Skin epidermis (tissue), 12 donors: ENCODE results near the gene ZSCAN4.
A peak's percentile ranks its signal among the peaks of the same experiment; 100 is the strongest.

Experiments used
- H3K27ac ChIP-seq, 21 experiments: fragments of 200-600 bp; sonication (generic) in 11 of 21; one replicate each; pipeline ENCODE4 v1.5.0; 2020; ENCODE audit warnings: mild to moderate bottlenecking in 3 of 21, inconsistent platforms in 2 of 21, moderate library complexity in 2 of 21
- H3K4me3 ChIP-seq, 7 experiments: fragments of 200-600 bp; sonication (generic) in 2 of 7; one replicate each; pipeline ENCODE4 v1.5.0; 2020; ENCODE audit warnings: inconsistent platforms in 2 of 7, mild to moderate bottlenecking in 2 of 7, moderate library complexity in 1 of 7

Gene ZSCAN4

GRCh38 chr19:57671124-57671895 is 2.6 kb downstream of the ZSCAN4 start:
- Histone ChIP-seq H3K4me3 (no peak overlapping the region), H3K27ac (no peak overlapping the region)

DNA sequence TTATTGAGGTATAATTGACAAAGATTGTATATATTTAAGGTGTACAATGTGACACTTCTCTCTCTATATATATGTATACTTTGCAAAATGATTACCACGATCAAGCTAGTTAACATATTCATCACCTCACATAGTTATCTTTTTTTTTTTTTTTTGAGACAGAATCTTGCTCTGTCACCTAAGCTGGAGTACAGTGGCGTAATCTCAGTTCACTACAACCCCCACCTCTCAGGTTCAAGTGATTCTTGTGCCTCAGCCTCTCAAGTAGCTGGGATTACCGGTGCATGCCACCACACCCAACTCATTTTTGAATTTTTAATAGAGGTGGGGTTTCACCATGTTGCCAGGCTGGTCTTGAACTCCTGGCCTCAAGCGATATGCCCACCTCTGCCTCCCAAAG is 3.7 kb downstream of the ZSCAN4 start:
- H3K27ac ChIP-seq, result no peak overlapping the region
- H3K4me3 ChIP-seq, result no peak overlapping the region

- H3K27ac ChIP-seq, result no peak overlapping the region
- H3K4me3 ChIP-seq, result no peak overlapping the region
Measured at GRCh38 chr19:57675881-57676280, 7.1 kb downstream of the ZSCAN4 start.

DNA sequence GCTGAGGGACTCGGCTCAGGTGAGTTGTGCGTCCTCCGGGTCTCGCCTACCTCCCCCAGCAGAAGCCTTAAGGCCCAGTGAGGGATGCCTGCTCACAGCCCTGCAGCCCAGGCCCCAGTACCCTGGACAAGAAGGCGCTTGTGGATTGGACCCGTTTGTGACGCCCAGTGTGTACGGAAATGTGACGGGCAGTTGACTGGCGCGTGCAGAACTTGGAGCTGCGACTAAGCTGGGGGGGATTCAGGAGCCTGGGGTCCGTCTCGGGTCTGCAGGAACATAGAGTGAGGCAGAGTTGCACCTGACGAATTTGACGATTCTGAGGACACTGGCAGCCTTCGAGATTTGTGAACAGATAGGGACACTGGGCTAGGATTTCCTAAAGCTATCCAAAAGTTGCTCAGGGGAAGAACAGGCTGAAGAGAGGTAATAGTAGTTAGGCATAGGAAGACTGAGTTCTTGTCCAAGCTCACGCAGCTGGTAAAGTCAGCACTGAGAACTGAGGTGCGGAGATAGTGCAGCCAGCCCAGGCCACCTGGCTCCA is 13.6 kb downstream of the ZSCAN4 start:
- H3K27ac ChIP-seq, result peak overlapping the region in 19 of 21 experiments; percentile 19 to 85 (median 71)
- H3K4me3 ChIP-seq, result peak overlapping the region; percentile 70 to 98 (median 82)

DNA sequence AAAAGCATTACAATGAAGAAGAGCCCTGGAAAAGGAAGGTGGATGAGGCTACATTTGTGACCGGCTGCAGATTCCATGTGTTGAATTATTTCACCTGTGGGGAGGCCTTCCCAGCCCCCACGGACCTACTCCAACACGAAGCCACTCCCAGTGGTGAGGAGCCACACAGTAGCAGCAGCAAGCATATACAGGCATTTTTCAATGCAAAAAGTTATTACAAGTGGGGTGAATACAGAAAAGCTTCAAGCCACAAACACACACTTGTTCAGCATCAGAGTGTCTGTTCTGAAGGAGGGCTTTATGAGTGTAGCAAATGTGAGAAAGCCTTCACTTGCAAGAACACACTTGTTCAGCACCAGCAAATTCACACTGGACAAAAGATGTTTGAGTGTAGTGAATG is 18.0 kb downstream of the ZSCAN4 start:
- Histone ChIP-seq H3K4me3 (no peak overlapping the region), H3K27ac (no peak overlapping the region)

- no peak overlapping the region for H3K27ac ChIP-seq
- no peak overlapping the region for H3K4me3 ChIP-seq
Measured at GRCh38 chr19:57687363-57688010, 18.8 kb downstream of the ZSCAN4 start.

- Histone ChIP-seq H3K4me3 (no peak overlapping the region), H3K27ac (no peak overlapping the region)
Measured at GRCh38 chr19:57688011-57688763, 19.5 kb downstream of the ZSCAN4 start.

DNA sequence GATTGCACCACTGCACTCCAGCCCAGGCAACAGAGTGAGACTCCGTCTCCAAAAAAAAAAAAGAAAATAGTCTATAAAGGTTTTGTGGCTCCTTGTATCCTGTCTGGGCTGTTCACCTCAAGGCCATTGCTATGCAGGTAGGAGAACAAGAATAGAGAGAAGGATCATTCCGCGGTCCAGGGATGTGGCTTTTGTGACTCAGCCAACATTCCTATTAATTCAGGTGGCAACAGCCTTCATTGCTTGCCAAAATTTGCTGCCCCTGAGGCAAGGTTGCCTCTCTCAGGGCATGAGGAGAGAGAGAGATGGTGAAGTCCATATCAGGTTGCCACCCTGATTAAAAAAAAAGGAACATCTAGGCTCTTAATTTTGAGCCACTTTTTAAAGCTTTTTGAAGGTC is 21.0 kb downstream of the ZSCAN4 start:
- Histone ChIP-seq H3K4me3 (no peak overlapping the region), H3K27ac (no peak overlapping the region)

GRCh38 chr19:57701625-57702024 is 32.9 kb downstream of the ZSCAN4 start:
- Histone ChIP-seq H3K27ac (no peak overlapping the region), H3K4me3 (no peak overlapping the region)

- Histone ChIP-seq H3K4me3 (no peak overlapping the region), H3K27ac (no peak overlapping the region)
Measured at GRCh38 chr19:57706346-57706745, 37.6 kb downstream of the ZSCAN4 start.

DNA sequence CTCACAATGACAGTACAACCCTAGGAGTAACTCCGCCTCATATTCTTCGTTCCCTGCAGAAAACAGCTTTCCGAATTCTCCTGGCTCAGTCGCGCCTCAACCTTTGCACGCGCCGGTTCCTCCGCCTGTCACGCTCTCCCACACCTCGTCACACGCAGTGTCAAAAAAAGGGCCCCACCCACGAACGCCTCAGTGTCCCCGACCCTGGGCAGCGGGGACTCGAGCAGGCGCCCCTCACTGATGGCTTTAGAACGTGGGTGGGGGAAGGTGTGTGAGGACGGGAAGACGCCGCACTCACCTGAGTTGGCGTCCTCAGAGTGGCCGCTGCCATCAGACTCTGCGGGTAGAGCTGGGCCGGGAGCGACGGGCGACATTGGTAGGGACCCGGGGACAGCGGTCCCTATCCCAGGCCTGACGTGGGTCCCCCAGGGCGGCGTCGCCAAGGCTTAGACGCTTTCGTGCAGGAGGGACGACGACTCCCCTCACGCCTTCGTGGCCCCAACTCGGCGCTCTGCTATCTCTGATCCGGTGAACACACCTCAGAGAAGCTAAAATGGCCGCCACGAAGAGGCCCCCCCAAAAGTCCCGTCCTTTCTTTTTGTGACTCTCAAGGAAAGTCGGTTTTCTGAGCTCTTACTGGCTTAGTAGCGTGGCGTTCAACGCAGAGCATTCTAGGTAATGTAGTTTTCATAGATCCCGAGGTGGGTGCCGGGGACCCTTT is 40.1 kb downstream of the ZSCAN4 start, which contains the start of gene ZNF154:
Gene ZNF154, minus strand, starts transcription at position 564 of the 721 bp plus-strand sequence. Its CDS starts 233 bp downstream, at position 331.
- Histone ChIP-seq H3K4me3 (peak within 1 kb of the TSS; percentile 26 to 58 (median 34)), H3K27ac (peak within 1 kb of the TSS in 11 of 21 experiments; percentile 14 to 86 (median 47))

GRCh38 chr19:57709616-57710015 is 40.9 kb downstream of the ZSCAN4 start:
- no peak overlapping the region for H3K27ac ChIP-seq

GRCh38 chr19:57712222-57712621 is 43.5 kb downstream of the ZSCAN4 start:
- no peak overlapping the region for H3K27ac ChIP-seq
- H3K4me3 ChIP-seq, result no peak overlapping the region

More at GRCh38 chr19:57709616-57710015, 40.9 kb downstream of the ZSCAN4 start:
- peak overlapping the region in 3 of 7 experiments; percentile 33 to 58 (median 45) for H3K4me3 ChIP-seq

DNA sequence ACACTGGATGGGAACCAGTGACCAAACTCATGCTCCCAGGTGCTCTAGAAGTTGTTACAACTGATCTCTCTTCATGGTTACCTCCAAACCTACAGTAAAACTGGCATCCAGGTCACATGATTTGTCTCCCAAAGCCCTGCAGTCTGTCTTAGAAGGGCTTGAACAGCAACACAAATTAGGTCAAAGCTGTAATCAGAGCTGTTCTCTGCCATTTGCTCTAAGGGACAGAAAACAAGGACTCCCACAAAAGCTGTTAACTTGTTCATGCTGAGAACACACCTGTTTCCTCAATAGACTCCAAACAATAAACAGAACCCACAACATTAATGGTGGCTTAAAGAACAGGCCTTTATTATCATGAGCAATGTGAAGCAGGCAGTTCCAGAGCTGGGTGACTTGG is 50.7 kb downstream of the ZSCAN4 start:
- H3K4me3 ChIP-seq, result no peak overlapping the region

DNA sequence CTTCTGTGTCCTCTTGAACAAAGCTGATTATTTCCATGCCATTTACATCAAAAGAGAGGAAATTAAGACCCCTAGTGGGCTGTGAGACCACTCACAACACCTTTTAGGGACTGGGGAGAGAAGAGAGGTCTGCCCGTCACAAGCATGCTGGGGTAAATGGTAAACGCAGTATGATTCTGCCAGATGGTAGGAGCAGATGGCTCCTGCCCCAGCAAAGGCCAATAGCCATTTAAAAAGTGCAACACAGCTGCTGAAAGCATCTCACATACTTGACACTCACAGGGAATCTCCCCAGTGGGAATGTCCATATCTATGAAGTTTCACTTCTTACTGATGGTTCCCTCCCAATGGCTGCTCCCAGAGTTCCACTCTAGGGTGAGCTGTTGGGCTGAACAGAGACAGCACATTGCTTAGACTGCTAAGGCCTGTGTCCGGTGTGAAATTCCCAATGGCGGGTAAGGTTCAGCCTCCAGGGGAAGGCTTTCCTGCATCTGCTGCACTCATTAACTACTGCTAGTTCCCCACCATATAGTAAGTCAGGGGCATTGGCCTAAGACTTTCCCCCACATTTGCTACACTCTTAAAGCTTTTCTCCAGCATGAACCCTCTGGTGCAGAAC is 51.3 kb downstream of the ZSCAN4 start:
- H3K4me3 ChIP-seq, result no peak overlapping the region
- no peak overlapping the region for H3K27ac ChIP-seq

More for the DNA sequence above, 50.7 kb downstream of the ZSCAN4 start:
- no peak overlapping the region for H3K27ac ChIP-seq

DNA sequence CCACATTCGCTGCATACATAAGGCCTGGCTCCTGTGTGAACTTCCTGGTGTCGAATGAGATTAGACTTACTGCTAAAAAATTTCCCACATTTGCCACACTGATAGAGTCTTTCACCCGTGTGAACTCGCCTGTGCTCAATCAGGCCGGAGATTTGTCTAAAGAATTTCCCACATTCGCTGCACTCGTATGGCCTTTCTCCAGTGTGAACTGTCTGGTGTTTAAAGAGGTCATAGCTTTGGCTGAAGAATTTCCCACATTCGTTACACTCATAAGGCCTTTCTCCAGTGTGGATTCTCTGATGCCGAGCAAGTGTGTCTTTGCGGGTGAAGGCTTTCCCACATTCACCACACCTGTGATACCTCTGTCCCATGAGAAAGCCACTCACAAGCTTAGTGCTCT is 52.1 kb downstream of the ZSCAN4 start:
- no peak overlapping the region for H3K4me3 ChIP-seq
- no peak overlapping the region for H3K27ac ChIP-seq
